ENCODE results near the gene PIH1D1. TPM values are rescaled to one million over a fixed set of nuclear protein-coding genes. Genes with fewer than 3 reads are reported as not detected.
A peak's percentile ranks its signal among the peaks of the same experiment; 100 is the strongest.

PIH1D1 gene
- total RNA-seq, 1 experiment from 2014 or later, result 166 TPM

DNA sequence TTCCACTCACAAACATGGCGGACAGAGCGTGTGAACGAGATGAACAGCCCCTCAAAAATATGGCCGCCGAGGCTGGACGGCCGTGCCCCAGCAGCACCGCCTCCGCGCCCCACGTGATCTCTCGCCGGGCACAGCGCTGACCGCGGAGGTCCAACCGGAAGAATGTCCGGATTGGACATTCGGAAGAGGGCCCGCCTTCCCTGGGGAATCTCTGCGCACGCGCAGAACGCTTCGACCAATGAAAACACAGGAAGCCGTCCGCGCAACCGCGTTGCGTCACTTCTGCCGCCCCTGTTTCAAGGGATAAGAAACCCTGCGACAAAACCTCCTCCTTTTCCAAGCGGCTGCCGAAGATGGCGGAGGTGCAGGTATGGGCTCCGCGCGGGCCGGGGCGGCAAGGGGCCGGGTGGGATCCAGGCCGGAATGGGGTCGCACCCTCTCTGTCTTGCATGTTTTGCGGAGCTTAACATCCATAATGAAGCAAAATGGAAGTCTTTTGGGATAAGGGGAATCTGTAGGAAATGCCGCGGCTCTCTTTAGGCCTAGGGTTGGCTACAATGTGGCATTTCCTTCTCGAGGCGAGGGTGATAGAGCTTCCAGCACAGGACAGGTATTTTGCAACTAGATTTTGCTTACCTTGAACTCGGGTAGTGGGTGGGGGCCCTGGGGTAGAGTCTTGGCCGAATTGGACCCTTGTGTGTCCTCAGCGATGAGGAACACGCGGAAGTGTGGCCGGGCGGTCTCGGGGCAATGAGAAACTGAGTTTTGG lies 35.8 kb upstream of the PIH1D1 start, which contains the start of gene RPL13A:
Gene RPL13A, plus strand, starts transcription at position 332 of the 769 bp plus-strand sequence. Its CDS starts 22 bp downstream, at position 354.
- H2BK12ac ChIP-seq (ENCODE audit: insufficient read length, low read depth, low read length), result no peak within 1 kb of the TSS
- H3T11ph ChIP-seq (ENCODE audit: low read length), result no peak within 1 kb of the TSS
- peak within 1 kb of the TSS; percentile 97 for H2BK5ac ChIP-seq (ENCODE audit: insufficient read length, low read length)
- Mint-ChIP-seq H3K36me3 (ENCODE audit: insufficient read depth in 1 of 3, low read depth in 3 of 3) (peaks cover 48 to 50% (median 49%) of the 10 kb centered on the region in 3 experiments), H3K9me3 (peaks cover 12 to 14% of the 10 kb centered on the region in 2 experiments; a peak in 4 of 5 replicates), H3K27me3 (ENCODE audit: low read depth) (peaks cover 11% of the 10 kb centered on the region; the same call in 1 of the 2 replicates), H3K4me3 (peak within 1 kb of the TSS; percentile 91 to 96), H3K27ac (peak within 1 kb of the TSS; percentile 99 to 100 (median 100)), H3K4me1 (peaks cover 13 to 20% of the 10 kb centered on the region in 2 experiments)
- no peaks in the 10 kb centered on the region for H3K27me3 ChIP-seq (ENCODE audit: insufficient read depth, low read length)
- no peaks in the 10 kb centered on the region for H3K9me3 ChIP-seq (ENCODE audit: control insufficient read depth, low read depth, low read length)
- no peaks in the 10 kb centered on the region for H3K4me1 ChIP-seq (ENCODE audit: insufficient read depth, low read length)
- no peaks in the 10 kb centered on the region for H3K79me1 ChIP-seq (ENCODE audit: insufficient read depth, low read depth, low read length, poor library complexity, severe bottlenecking)
- H4K20me1 ChIP-seq (ENCODE audit: control insufficient read depth, insufficient read depth, insufficient read length), result no peaks in the 10 kb centered on the region
- peak within 1 kb of the TSS; percentile 99 for H3K14ac ChIP-seq (ENCODE audit: insufficient read depth, low read length)
- TF ChIP-seq, protein P1, sequence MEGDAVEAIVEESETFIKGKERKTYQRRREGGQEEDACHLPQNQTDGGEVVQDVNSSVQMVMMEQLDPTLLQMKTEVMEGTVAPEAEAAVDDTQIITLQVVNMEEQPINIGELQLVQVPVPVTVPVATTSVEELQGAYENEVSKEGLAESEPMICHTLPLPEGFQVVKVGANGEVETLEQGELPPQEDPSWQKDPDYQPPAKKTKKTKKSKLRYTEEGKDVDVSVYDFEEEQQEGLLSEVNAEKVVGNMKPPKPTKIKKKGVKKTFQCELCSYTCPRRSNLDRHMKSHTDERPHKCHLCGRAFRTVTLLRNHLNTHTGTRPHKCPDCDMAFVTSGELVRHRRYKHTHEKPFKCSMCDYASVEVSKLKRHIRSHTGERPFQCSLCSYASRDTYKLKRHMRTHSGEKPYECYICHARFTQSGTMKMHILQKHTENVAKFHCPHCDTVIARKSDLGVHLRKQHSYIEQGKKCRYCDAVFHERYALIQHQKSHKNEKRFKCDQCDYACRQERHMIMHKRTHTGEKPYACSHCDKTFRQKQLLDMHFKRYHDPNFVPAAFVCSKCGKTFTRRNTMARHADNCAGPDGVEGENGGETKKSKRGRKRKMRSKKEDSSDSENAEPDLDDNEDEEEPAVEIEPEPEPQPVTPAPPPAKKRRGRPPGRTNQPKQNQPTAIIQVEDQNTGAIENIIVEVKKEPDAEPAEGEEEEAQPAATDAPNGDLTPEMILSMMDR (conservative IDR thresholded peaks at IDR 0.05), result no peak
- no peak within 1 kb of the TSS for H2BK120ac ChIP-seq (ENCODE audit: low read depth, low read length, poor library complexity, severe bottlenecking)
- peaks cover 13% of the 10 kb centered on the region for H3K23me2 ChIP-seq (ENCODE audit: insufficient read length, low read depth, low read length, poor library complexity, severe bottlenecking)
- H2BK20ac ChIP-seq (ENCODE audit: low read depth, low read length, poor library complexity, severe bottlenecking), result no peak within 1 kb of the TSS
- no peak within 1 kb of the TSS for H2BK15ac ChIP-seq (ENCODE audit: low read depth, low read length)
- peak within 1 kb of the TSS; percentile 91 for H3K56ac ChIP-seq (ENCODE audit: insufficient read length, low read depth, low read length)
- H4K8ac ChIP-seq (replicated peaks; ENCODE audit: insufficient read length, low read depth, low read length), result no peak within 1 kb of the TSS
- H2AFZ ChIP-seq (ENCODE audit: low read length), result no peak within 1 kb of the TSS
- peak within 1 kb of the TSS; percentile 44; the same call in 1 of the 2 replicates for H3K4ac ChIP-seq (ENCODE audit: low read depth, low read length)
- WGBS (ENCODE audit: extremely low coverage, insufficient read length, low lambda C conversion rate), result no CpG with 5 or more reads among the region's 57 CpGs
- H4K5ac ChIP-seq (ENCODE audit: insufficient read length, low read depth, low read length), result peak within 1 kb of the TSS; percentile 91
- peak within 1 kb of the TSS; percentile 91 for H3K18ac ChIP-seq (ENCODE audit: insufficient read length, low read depth, low read length)
- H3K79me2 ChIP-seq (ENCODE audit: insufficient read depth, low read length), result peaks cover 18% of the 10 kb centered on the region
- H3K27ac ChIP-seq (ENCODE audit: insufficient read length, low read depth, low read length), result peak within 1 kb of the TSS; percentile 59
- peak within 1 kb of the TSS; percentile 100 for H3K4me2 ChIP-seq (ENCODE audit: insufficient read depth, insufficient read length, low read length)
- H4K91ac ChIP-seq (ENCODE audit: insufficient read length, low read depth, low read length), result peak within 1 kb of the TSS; percentile 49
- H2AK5ac ChIP-seq (ENCODE audit: insufficient read length, low read length), result peak within 1 kb of the TSS; percentile 27
- no peak within 1 kb of the TSS for H3K23ac ChIP-seq (ENCODE audit: insufficient read length, low read depth, low read length)
- peak; percentile 100 for DNase-seq
- H3K9ac ChIP-seq (ENCODE audit: extremely low read depth, insufficient read length, low read length), result peak within 1 kb of the TSS; percentile 100

All from H9 (cell line).